ENCODE results near the gene SH3BGRL2. TPM values are rescaled to one million over a fixed set of nuclear protein-coding genes. Genes with fewer than 3 reads are reported as not detected.

SH3BGRL2 gene
- total RNA-seq, 1 experiment from 2014 or later: 13.5 TPM

GRCh38 chr6:79636673-79637072 is 5.5 kb downstream of the SH3BGRL2 start:
- ChIA-PET CTCF (no interaction called here), POLR2A (ENCODE audit: low non-redundant PET) (no interaction called here)
- Histone ChIP-seq H3K4me1 (ENCODE audit: insufficient read depth, low read length, poor library complexity, severe bottlenecking) (peaks cover 24% of the 10 kb centered on the region), H3K36me3 (ENCODE audit: insufficient read depth, low read length, poor library complexity, severe bottlenecking) (no peaks in the 10 kb centered on the region), H3K27ac (ENCODE audit: low read depth, low read length, poor library complexity, severe bottlenecking) (no peak overlapping the region), H3K9me3 (ENCODE audit: low read depth, low read length, poor library complexity, severe bottlenecking) (no peaks in the 10 kb centered on the region), H3K27me3 (replicated peaks; ENCODE audit: insufficient read depth, low read depth, low read length, poor library complexity) (no peaks in the 10 kb centered on the region), H3K4me3 (ENCODE audit: low read depth, low read length, poor library complexity, severe bottlenecking) (no peak overlapping the region)
- BruUV-seq (replicated peaks): no TSS peak
- TF ChIP-seq EZH2 (IDR thresholded peaks at IDR 0.05; ENCODE audit: borderline replicate concordance, low read depth, low read length, poor library complexity, severe bottlenecking) (no peak), CTCF (conservative IDR thresholded peaks at IDR 0.05; ENCODE audit: low read depth, low read length) (no peak)
- no peak for DNase-seq (ENCODE audit: low spot score)
- intact Hi-C loops (cut with micrococcal nuclease; ENCODE audit: unreplicated experiment): no loop called here

DNA sequence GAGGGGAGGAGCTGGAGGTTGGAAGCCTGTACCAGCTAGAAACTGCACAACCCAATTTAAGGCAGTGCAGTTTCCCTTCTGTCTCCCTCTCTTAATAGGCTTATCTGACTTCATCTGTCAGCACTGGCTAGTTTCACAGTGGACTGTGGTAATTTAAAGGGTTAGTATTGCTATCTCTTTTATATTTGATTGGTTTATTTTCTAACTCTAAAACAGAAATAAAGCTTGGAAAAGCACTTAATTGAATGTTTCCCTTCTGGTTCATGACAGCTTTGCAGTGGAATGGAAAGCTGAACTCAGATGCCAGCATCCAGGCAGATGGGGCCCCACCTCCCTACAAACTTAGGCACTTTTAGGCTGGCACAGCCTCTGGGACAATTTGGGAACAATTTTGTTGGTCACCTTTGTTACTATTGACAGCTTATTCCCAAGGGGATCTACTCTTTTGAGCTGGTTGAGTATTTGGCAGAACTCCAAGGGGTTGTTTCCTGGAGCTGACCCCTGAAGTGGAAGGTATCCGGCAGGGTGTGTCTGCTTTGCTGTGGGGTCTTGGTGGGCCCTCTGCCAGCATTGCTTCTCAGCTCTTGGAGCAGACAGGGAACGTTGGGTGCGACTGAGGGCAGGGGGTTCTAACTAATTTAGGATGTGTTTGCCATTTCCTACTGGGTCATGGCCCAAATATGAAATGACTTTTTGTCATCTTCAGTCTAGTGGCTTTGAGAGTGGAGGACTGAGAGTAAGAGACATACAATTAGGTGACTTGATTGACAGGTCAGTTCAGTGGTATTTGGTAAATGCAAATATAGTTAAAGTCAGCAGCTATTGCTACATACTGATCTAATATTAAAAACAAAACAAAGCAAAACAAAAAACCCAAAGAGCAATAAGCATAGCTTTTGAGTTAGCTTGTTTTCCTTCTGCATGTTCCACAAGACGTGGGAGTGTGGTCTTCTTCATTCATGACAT is 9.3 kb downstream of the SH3BGRL2 start:
- intact Hi-C loops (cut with micrococcal nuclease; ENCODE audit: unreplicated experiment): no loop called here
- TF ChIP-seq EZH2 (IDR thresholded peaks at IDR 0.05; ENCODE audit: borderline replicate concordance, low read depth, low read length, poor library complexity, severe bottlenecking) (no peak), CTCF (conservative IDR thresholded peaks at IDR 0.05; ENCODE audit: low read depth, low read length) (no peak)
- Histone ChIP-seq H3K27ac (ENCODE audit: low read depth, low read length, poor library complexity, severe bottlenecking) (no peak overlapping the region), H3K9me3 (ENCODE audit: low read depth, low read length, poor library complexity, severe bottlenecking) (no peaks in the 10 kb centered on the region), H3K4me1 (ENCODE audit: insufficient read depth, low read length, poor library complexity, severe bottlenecking) (peaks cover 13% of the 10 kb centered on the region), H3K36me3 (ENCODE audit: insufficient read depth, low read length, poor library complexity, severe bottlenecking) (no peaks in the 10 kb centered on the region), H3K4me3 (ENCODE audit: low read depth, low read length, poor library complexity, severe bottlenecking) (no peak overlapping the region), H3K27me3 (replicated peaks; ENCODE audit: insufficient read depth, low read depth, low read length, poor library complexity) (no peaks in the 10 kb centered on the region)
- POLR2A ChIA-PET (ENCODE audit: low non-redundant PET): no interaction called here
- BruUV-seq (replicated peaks): no TSS peak
- CTCF ChIA-PET: no interaction called here
- DNase-seq (ENCODE audit: low spot score): no peak

DNA sequence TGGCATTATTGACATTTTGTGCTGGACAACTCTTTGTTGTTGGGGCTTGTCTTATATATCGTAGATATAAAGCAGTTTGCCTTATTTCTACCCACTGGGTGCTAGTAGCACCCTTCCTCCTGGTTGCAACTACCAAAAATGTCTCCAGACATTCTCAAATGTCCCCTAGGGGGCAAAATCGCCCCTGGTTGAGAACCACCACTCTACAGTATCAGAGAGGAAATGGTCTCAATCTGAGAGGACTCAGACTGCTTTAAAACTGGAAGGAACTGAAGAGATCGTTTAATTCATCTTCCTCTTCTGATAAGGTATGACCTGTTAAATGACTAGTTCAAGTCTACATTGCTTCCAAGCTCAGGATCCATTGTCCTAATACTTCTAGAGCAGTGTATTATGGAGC is 14.9 kb downstream of the SH3BGRL2 start:
- Histone ChIP-seq H3K36me3 (ENCODE audit: insufficient read depth, low read length, poor library complexity, severe bottlenecking) (no peaks in the 10 kb centered on the region), H3K9me3 (ENCODE audit: low read depth, low read length, poor library complexity, severe bottlenecking) (no peaks in the 10 kb centered on the region), H3K27me3 (replicated peaks; ENCODE audit: insufficient read depth, low read depth, low read length, poor library complexity) (no peaks in the 10 kb centered on the region), H3K27ac (ENCODE audit: low read depth, low read length, poor library complexity, severe bottlenecking) (no peak overlapping the region), H3K4me1 (ENCODE audit: insufficient read depth, low read length, poor library complexity, severe bottlenecking) (peaks cover 2% of the 10 kb centered on the region), H3K4me3 (ENCODE audit: low read depth, low read length, poor library complexity, severe bottlenecking) (no peak overlapping the region)
- TF ChIP-seq CTCF (conservative IDR thresholded peaks at IDR 0.05; ENCODE audit: low read depth, low read length) (peak; percentile 46), EZH2 (IDR thresholded peaks at IDR 0.05; ENCODE audit: borderline replicate concordance, low read depth, low read length, poor library complexity, severe bottlenecking) (no peak)
- intact Hi-C loops (cut with micrococcal nuclease; ENCODE audit: unreplicated experiment): no loop called here
- POLR2A ChIA-PET (ENCODE audit: low non-redundant PET): no interaction called here
- peak; percentile 15 for DNase-seq (ENCODE audit: low spot score)
- no TSS peak for BruUV-seq (replicated peaks)
- CTCF ChIA-PET: no interaction called here
